Cardiac muscle cell (in vitro differentiated cells and primary cell): ENCODE data around the gene LANCL2. TPM values are rescaled to one million over a fixed set of nuclear protein-coding genes. Genes with fewer than 3 reads are reported as not detected.

Source experiments
- DNase-seq, 2 donors: peaks; one replicate each; pipeline versions ENCODE4 v3.0.0 to v3.0.0-alpha.2; 2010 to 2017; ENCODE audit warnings: low read depth in 1 of 2, low spot score in 1 of 2
- H3K27ac ChIP-seq: fragments of 200-600 bp; sonication (generic); 2 replicates; pipeline ENCODE4 v1.5.1; 2016
- H3K27me3 ChIP-seq: fragments of 200-600 bp; sonication (generic); 2 replicates; pipeline ENCODE4 v1.6.0; 2016; ENCODE audit warnings: control low read depth
- H3K36me3 ChIP-seq: fragments of 200-600 bp; sonication (generic); 2 replicates; pipeline ENCODE4 v1.5.1; 2016; ENCODE audit warnings: control low read depth
- H3K4me1 ChIP-seq: fragments of 200-600 bp; sonication (generic); 2 replicates; pipeline ENCODE4 v1.8.1; 2017; ENCODE audit warnings: low read depth, mild to moderate bottlenecking, mixed run types
- H3K4me3 ChIP-seq: fragments of 200-600 bp; sonication (generic); 2 replicates; pipeline ENCODE4 v1.5.1; 2016; ENCODE audit warnings: mild to moderate bottlenecking
- H3K9me3 ChIP-seq: fragments of 200-600 bp; sonication (generic); 2 replicates; pipeline ENCODE4 v1.5.1; 2017; ENCODE audit warnings: low read depth, mild to moderate bottlenecking, control low read depth
- CTCF ChIP-seq: IDR thresholded peaks from 2 replicates; pipeline ENCODE4 v1.5.1; 2012; ENCODE audit warnings: low read depth, mild to moderate bottlenecking, low read length
- polyA plus RNA-seq: library from polyadenylated mRNA; unstranded; fragments of >200 nt; fragmentation: Nextera tagmentation; extraction: Ambion mirVana; gene quantifications from 2 replicates; pipeline ENCODE4 v1.2.1, GENCODE V29; 2016
- total RNA-seq: library from RNA; depleted of rRNA; stranded (reverse); fragments of >200 nt; gene quantifications from 2 replicates; pipeline ENCODE4 v1.2.3, GENCODE V29; 2016

Gene LANCL2
- total RNA-seq (13.8 and 21.7 TPM in 2 replicates), polyA plus RNA-seq (12.1 and 18.8 TPM in 2 replicates)

GRCh38 chr7:55365205-55365674 is at the start of gene LANCL2:
Gene LANCL2, plus strand, starts transcription at chr7:55365337. Its CDS starts 689 bp downstream, at chr7:55366026.
- no peaks in the 10 kb centered on the region for H3K27me3 ChIP-seq
- peak within 1 kb of the TSS; percentile 83 for H3K4me3 ChIP-seq
- peak; percentile 56 to 71 for DNase-seq
- H3K4me1 ChIP-seq, result peaks cover 9% of the 10 kb centered on the region
- no peaks in the 10 kb centered on the region for H3K36me3 ChIP-seq
- TF ChIP-seq CTCF, result no peak
- no peaks in the 10 kb centered on the region for H3K9me3 ChIP-seq
- H3K27ac ChIP-seq, result peak within 1 kb of the TSS; percentile 99

- no peaks in the 10 kb centered on the region for H3K27me3 ChIP-seq
- no peak for TF ChIP-seq CTCF
- no peaks in the 10 kb centered on the region for H3K4me1 ChIP-seq
- no peak overlapping the region for H3K27ac ChIP-seq
- H3K36me3 ChIP-seq, result no peaks in the 10 kb centered on the region
- DNase-seq, result peak in 1 of 2 donors; percentile 95
- H3K9me3 ChIP-seq, result no peaks in the 10 kb centered on the region
- H3K4me3 ChIP-seq, result no peak overlapping the region
These were observed 39.8 kb upstream of the LANCL2 start for GRCh38 chr7:55325371-55325792.

GRCh38 chr7:55326081-55326835 is 38.9 kb upstream of the LANCL2 start:
- H3K4me3 ChIP-seq, result no peak overlapping the region
- H3K27me3 ChIP-seq, result no peaks in the 10 kb centered on the region
- H3K36me3 ChIP-seq, result no peaks in the 10 kb centered on the region
- H3K9me3 ChIP-seq, result no peaks in the 10 kb centered on the region
- H3K4me1 ChIP-seq, result no peaks in the 10 kb centered on the region
- no peak for DNase-seq
- TF ChIP-seq CTCF, result no peak
- H3K27ac ChIP-seq, result no peak overlapping the region

- H3K4me1 ChIP-seq, result no peaks in the 10 kb centered on the region
- no peak for DNase-seq
- H3K36me3 ChIP-seq, result no peaks in the 10 kb centered on the region
- no peak for TF ChIP-seq CTCF
- H3K27me3 ChIP-seq, result no peaks in the 10 kb centered on the region
- no peak overlapping the region for H3K4me3 ChIP-seq
- no peaks in the 10 kb centered on the region for H3K9me3 ChIP-seq
- no peak overlapping the region for H3K27ac ChIP-seq
These were observed 38.1 kb upstream of the LANCL2 start for GRCh38 chr7:55326945-55327626.

GRCh38 chr7:55335151-55335550 is 30.0 kb upstream of the LANCL2 start:
- Histone ChIP-seq H3K27me3 (no peaks in the 10 kb centered on the region), H3K4me3 (no peak overlapping the region), H3K27ac (no peak overlapping the region), H3K4me1 (no peaks in the 10 kb centered on the region), H3K36me3 (no peaks in the 10 kb centered on the region), H3K9me3 (no peaks in the 10 kb centered on the region)
- no peak for TF ChIP-seq CTCF
- DNase-seq, result no peak
